Measurements from ENCODE around the gene SYTL5.
A peak's percentile ranks its signal among the peaks of the same experiment; 100 is the strongest.
"Not testable (repeated sequence)": the region's sequence is repeated elsewhere in the genome, so short reads cannot be mapped to it uniquely, and the experiment has no call there.

SYTL5 gene

GRCh38 chrX:38006291-38006690 is at the start of gene SYTL5:
Gene SYTL5 (plus strand): TSS chrX:38006553. CDS start chrX:38033890, 27,337 bp downstream.
- TF ChIP-seq GATA1 (IDR thresholded peaks at IDR 0.05; ENCODE audit: low read depth, low read length) (no peak), POLR2A (IDR thresholded peaks at IDR 0.05; ENCODE audit: low read length) (no peak)
- DNase-seq = no peak

- TF ChIP-seq POLR2A (IDR thresholded peaks at IDR 0.05; ENCODE audit: low read length) = no peak
- TF ChIP-seq GATA1 (IDR thresholded peaks at IDR 0.05; ENCODE audit: low read depth, low read length) = no peak
- DNase-seq = no peak
These were observed 47.7 kb upstream of the SYTL5 start for GRCh38 chrX:37958525-37959211.

DNA sequence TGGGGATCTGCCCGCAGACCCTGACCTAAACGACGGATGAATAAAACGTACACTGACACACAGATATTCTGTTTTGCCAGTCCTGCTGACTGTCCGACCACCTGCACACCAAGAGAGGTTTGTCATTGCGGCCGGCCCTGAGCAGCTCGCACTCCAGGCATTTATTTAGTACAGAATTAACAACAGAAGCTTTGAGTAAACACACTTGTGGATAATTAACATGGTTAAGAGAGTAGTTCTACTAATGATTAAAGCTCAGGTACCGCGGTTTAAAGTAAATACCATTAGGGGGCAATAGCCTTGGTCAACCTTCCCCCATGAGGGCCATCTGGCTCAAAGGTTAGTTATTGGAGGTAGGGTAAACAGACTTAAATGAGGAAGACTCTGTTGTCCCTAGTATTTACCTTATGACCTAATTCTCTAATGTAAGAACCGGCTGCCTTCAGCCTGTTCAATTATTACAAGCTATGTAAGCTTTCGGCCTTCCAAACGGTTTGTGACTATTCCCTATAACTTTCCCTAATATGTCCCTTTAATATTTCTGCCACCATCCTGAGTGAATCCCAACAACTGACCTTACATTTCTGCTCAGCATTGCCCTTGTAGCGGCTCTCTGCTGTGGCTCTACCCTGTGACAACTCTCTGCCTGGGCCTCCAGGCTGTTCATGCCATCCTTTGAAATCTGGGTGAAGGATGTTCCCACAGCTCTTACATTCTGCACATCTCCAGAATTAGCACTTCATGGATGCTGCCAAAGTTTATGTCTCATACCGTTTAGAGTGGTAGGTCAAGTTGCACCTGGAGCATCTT is 46.9 kb upstream of the SYTL5 start:
- TF ChIP-seq GATA1 (IDR thresholded peaks at IDR 0.05; ENCODE audit: low read depth, low read length) (no peak), POLR2A (IDR thresholded peaks at IDR 0.05; ENCODE audit: low read length) (no peak)
- no peak for DNase-seq

DNA sequence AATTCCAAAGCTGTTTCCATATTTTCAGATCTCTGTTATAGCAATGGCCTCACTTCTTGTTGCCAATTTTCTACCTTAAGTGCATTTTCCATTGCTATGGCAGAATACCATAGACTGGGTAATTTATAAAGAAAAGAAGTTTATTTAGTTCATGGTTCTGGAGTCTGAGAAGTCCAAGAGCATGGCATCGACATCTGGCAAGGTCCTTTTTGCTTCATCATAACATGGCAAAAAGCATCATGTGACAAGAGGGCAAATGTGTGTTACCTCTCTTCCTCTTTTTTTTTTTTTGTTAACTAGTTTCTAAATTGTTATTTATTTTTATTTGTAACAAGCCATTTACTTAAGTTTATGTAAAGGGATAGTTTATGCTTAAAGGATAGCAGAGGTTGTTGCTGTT is 45.2 kb upstream of the SYTL5 start:
- DNase-seq = no peak
- TF ChIP-seq GATA1 (IDR thresholded peaks at IDR 0.05; ENCODE audit: low read depth, low read length) = no peak
- no peak for TF ChIP-seq POLR2A (IDR thresholded peaks at IDR 0.05; ENCODE audit: low read length)

- no peak for DNase-seq
- TF ChIP-seq POLR2A (IDR thresholded peaks at IDR 0.05; ENCODE audit: low read length) (no peak), GATA1 (IDR thresholded peaks at IDR 0.05; ENCODE audit: low read depth, low read length) (no peak)
These were observed 38.6 kb upstream of the SYTL5 start for GRCh38 chrX:37967714-37968113.

- no peak for DNase-seq
- TF ChIP-seq GATA1 (IDR thresholded peaks at IDR 0.05; ENCODE audit: low read depth, low read length) (no peak), POLR2A (IDR thresholded peaks at IDR 0.05; ENCODE audit: low read length) (no peak)
These were observed 30.9 kb upstream of the SYTL5 start for GRCh38 chrX:37975421-37975820.

DNA sequence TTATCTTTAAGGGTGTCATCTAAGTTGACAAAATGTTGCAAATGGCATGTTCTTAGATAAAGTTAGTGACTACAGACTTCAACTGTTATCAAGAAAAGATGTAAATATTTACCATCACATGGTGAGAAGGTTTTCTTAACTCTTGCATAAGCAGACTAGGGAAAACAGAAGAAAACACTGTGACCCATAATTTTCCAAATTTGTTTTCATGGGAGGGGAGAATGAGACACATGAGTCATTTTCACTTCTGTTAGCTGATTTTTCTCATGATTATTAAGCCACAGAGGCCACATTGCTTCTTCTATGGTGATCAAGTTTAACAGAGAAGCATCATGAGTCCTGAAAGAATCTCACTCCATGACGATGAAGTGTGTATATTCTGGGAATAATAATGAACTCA is 30.2 kb upstream of the SYTL5 start:
- no peak for TF ChIP-seq GATA1 (IDR thresholded peaks at IDR 0.05; ENCODE audit: low read depth, low read length)
- no peak for TF ChIP-seq POLR2A (IDR thresholded peaks at IDR 0.05; ENCODE audit: low read length)
- peak in 1 of 2 experiments; percentile 0 for DNase-seq

DNA sequence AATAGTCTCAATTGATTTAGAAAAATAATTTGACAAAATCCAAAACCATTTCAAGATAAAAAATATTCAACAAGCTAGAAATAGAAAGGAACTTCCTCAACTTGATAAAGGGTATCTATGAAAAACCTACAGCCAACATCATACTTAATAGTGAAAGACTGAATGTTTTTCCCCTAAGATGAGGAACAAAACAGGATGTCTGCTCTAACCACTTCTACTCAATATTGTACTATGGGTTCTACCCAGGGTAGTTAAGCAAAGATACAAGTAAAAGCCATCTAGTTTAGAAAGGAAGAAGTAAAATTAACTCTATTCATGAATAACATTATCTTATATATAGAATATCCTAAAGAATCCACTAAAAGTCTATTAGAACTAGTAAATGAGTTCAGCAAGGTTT is 21.5 kb upstream of the SYTL5 start:
- DNase-seq = no peak
- no peak for TF ChIP-seq GATA1 (IDR thresholded peaks at IDR 0.05; ENCODE audit: low read depth, low read length)
- no peak for TF ChIP-seq POLR2A (IDR thresholded peaks at IDR 0.05; ENCODE audit: low read length)

DNA sequence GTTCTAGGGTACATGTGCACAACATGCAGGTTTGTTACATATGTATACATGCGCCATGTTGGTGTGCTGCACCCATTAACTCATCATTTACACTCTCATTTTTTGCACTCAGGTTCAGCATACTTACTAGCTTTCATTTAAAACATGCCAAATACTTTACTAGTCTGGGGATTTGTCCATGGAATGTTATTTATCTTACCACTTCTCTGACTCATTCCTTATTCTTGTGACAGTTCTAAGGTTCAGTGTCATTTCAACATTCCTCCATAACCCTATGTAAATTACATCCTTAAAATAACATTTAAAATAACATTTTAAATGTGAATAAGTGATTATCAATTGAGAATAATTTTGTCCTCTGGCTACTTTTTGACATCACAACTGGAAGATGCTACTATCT is 19.5 kb upstream of the SYTL5 start:
- TF ChIP-seq GATA1 (IDR thresholded peaks at IDR 0.05; ENCODE audit: low read depth, low read length) = no peak
- TF ChIP-seq POLR2A (IDR thresholded peaks at IDR 0.05; ENCODE audit: low read length) = no peak
- DNase-seq = no peak

DNA sequence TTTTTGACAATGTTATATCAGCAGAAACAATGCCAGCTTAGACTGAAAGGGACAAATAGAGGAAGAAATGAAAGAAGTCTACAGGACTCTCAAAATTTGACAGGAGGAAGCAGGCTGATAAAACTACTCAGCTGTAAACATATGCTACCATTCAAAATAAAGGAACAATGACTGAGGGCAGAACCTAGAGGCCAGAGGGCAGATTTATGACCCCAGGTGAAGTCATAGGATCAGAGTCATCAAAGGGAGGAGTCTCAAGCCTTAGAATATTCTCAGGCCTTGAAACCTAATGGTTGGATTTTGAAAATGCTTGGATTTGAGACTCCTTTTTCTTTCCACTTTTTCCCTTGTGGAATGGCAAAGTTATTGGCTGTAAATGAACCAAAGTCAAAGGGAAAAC is 17.0 kb upstream of the SYTL5 start:
- no peak for DNase-seq
- TF ChIP-seq GATA1 (IDR thresholded peaks at IDR 0.05; ENCODE audit: low read depth, low read length) (no peak), POLR2A (IDR thresholded peaks at IDR 0.05; ENCODE audit: low read length) (no peak)

DNA sequence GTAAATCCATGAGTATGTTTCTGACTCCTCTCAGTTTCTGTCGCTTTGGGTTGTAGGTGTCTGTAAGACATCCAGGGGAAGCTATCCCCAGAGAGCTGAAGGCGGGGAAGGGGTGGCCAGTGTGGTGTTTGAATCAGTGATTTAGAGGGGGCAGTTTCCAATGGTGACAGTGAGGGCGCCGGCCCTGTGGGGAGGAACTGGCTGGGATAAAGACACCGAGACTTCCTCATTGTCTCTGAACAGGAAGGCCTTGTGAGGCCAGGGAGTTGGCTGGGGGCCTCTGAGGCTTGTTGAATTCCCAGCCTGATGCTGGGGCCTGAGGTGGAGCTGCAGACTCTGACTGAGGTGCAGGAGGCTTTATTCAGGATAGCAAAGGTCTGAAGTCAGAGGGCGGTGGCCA is 15.1 kb upstream of the SYTL5 start:
- not testable (repeated sequence) for DNase-seq

DNA sequence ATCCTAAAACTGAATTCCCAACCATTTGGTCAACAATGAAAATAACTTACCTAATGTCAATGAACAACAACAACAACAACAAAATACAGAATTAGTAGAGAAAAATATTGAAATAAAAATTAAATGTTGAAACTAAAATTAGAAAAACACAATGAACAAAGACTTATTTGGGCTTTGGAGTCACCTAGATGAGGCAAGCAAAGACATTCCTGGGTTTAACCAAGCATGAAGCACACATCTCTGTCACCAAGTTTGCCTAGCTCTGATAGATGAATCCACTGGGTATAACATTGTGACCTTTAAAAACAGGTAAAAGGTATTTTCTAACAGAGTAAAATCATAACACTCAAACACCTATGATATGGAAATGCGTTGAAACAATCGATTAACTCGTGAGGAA is 13.2 kb upstream of the SYTL5 start:
- DNase-seq = no peak
- no peak for TF ChIP-seq POLR2A (IDR thresholded peaks at IDR 0.05; ENCODE audit: low read length)
- no peak for TF ChIP-seq GATA1 (IDR thresholded peaks at IDR 0.05; ENCODE audit: low read depth, low read length)

DNA sequence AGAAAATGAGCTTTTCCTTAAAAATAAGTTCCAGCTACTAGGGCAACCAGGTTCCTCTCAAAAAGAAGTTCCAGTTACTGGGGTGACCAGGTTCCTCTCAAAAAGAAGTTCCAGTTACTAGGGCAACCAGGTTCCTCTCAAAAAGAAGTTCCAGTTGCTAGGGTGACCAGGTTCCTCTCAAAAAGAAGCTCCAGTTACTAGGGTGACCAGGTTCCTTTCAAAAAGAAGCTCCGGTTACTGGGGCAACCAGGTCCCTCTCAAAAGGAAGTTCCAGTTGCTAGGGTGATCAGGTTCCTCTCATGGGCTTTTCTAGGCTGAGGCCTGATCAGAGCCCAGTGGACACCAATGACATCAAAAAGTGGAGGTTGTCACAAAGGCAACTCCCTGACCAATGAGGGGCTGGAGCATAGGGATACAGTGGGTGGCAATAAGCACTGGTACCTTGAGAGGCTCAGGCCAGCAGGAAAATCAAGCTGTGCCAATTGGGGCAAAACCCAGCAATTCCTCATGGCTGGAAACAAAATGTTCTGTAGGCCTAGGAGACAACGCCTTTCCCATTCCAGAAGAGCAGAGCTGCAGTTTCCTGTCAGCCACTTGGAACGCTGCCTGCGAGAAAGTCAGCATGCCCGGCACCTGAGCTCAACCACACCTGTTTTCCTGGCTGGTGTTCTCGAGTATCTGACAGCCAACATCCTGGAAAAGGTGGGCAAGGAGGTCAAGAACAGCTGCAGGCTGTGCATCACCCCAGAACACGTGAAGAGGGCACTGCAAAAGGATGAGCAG is 12.3 kb upstream of the SYTL5 start:
- peak; percentile 2 for DNase-seq
- TF ChIP-seq POLR2A (IDR thresholded peaks at IDR 0.05; ENCODE audit: low read length) (no peak), GATA1 (IDR thresholded peaks at IDR 0.05; ENCODE audit: low read depth, low read length) (no peak)

- DNase-seq = peak; percentile 6 to 16
- TF ChIP-seq GATA1 (IDR thresholded peaks at IDR 0.05; ENCODE audit: low read depth, low read length) = no peak
- TF ChIP-seq POLR2A (IDR thresholded peaks at IDR 0.05; ENCODE audit: low read length) = no peak
These were observed 10.9 kb upstream of the SYTL5 start for GRCh38 chrX:37995428-37995827.

Data from erythroblast (primary cell).